Measurements from ENCODE around the gene MBP.
A peak's percentile ranks its signal among the peaks of the same experiment; 100 is the strongest.

The MBP gene

DNA sequence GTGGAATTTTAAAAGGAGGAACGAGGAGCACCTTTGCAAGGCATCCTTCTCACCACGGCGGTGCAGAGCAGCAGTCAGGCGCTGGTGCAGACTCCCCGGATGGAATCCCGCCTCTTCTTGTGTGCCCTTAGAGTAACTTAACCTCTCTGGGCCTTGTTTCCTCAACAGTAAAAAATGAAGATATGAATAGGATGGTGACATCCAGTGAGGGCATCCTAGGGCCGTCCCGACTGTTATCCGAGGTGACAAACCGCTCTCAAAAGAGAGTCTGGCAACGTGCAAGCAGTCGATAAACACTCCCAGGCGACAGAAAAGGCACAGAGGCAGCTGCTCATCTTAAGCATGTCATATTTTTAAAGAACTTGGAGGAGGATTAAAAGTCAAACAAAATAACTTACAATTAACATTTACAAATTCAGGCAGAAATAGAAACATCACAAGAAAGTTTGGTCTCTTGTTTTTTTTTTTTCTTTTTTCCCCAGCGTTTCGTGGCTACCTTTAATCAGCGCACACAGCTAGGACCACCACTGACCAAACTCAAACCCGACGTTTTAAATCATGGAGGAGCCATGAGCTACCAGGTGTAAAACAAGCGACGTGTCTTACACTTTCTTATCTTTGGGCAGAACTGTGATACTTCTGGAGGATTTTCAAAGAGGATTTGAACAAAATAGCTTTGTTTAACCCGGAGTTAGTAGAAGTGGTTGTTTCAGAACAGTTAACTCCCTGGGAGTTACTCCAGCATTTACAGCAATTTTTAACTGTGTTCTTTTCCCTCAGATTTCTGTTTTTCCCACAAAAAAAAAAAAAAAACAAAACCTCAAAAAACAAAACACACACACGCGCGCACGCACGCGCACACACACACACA is 2.1 kb downstream of the MBP start:
- peak overlapping the region; percentile 72 for H3K4me3 ChIP-seq (replicated peaks; ENCODE audit: insufficient read depth, low read length)
- TF ChIP-seq, protein P1, sequence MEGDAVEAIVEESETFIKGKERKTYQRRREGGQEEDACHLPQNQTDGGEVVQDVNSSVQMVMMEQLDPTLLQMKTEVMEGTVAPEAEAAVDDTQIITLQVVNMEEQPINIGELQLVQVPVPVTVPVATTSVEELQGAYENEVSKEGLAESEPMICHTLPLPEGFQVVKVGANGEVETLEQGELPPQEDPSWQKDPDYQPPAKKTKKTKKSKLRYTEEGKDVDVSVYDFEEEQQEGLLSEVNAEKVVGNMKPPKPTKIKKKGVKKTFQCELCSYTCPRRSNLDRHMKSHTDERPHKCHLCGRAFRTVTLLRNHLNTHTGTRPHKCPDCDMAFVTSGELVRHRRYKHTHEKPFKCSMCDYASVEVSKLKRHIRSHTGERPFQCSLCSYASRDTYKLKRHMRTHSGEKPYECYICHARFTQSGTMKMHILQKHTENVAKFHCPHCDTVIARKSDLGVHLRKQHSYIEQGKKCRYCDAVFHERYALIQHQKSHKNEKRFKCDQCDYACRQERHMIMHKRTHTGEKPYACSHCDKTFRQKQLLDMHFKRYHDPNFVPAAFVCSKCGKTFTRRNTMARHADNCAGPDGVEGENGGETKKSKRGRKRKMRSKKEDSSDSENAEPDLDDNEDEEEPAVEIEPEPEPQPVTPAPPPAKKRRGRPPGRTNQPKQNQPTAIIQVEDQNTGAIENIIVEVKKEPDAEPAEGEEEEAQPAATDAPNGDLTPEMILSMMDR (IDR thresholded peaks at IDR 0.05; ENCODE audit: insufficient read depth, low read length) = no peak
- TF ChIP-seq SPI1 (IDR thresholded peaks at IDR 0.05; ENCODE audit: borderline replicate concordance, low read depth) = no peak
- TF ChIP-seq GABPA (IDR thresholded peaks at IDR 0.05; ENCODE audit: low read depth) = no peak
- TF ChIP-seq, protein P2, sequence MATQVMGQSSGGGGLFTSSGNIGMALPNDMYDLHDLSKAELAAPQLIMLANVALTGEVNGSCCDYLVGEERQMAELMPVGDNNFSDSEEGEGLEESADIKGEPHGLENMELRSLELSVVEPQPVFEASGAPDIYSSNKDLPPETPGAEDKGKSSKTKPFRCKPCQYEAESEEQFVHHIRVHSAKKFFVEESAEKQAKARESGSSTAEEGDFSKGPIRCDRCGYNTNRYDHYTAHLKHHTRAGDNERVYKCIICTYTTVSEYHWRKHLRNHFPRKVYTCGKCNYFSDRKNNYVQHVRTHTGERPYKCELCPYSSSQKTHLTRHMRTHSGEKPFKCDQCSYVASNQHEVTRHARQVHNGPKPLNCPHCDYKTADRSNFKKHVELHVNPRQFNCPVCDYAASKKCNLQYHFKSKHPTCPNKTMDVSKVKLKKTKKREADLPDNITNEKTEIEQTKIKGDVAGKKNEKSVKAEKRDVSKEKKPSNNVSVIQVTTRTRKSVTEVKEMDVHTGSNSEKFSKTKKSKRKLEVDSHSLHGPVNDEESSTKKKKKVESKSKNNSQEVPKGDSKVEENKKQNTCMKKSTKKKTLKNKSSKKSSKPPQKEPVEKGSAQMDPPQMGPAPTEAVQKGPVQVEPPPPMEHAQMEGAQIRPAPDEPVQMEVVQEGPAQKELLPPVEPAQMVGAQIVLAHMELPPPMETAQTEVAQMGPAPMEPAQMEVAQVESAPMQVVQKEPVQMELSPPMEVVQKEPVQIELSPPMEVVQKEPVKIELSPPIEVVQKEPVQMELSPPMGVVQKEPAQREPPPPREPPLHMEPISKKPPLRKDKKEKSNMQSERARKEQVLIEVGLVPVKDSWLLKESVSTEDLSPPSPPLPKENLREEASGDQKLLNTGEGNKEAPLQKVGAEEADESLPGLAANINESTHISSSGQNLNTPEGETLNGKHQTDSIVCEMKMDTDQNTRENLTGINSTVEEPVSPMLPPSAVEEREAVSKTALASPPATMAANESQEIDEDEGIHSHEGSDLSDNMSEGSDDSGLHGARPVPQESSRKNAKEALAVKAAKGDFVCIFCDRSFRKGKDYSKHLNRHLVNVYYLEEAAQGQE (IDR thresholded peaks at IDR 0.05; ENCODE audit: insufficient replicate concordance, low read depth) = peak; percentile 27
- peak; percentile 62; the same call in 1 of the 2 replicates for TF ChIP-seq POLR2AphosphoS5 (IDR thresholded peaks at IDR 0.05; ENCODE audit: low read depth)
- peak in 1 of 2 experiments; percentile 72 for DNase-seq (ENCODE audit: low read depth in 1 of 2, low spot score in 1 of 2)
- H3K27ac ChIP-seq (replicated peaks) = peak overlapping the region; percentile 97
- no peaks in the 10 kb centered on the region for H3K27me3 ChIP-seq (ENCODE audit: insufficient read depth, poor library complexity, severe bottlenecking)

DNA sequence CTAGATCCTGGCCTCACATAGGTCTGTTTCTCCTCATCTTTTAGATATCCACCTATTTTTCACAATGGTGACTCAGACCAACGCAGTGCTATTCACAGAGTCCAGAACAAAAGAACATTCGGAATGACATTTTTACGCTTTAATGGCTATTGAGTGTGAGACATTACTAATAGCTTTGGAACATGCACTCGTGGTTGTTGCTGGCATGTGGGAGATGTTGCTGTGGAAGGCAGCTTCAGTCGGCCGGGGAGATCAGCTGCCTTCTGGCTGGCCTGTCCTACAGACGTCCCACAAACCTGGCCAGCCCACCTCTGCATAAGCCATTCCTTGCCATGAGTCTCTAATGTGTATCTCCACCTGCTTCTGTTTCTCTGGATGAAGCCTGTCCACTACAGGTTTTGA is 3.4 kb downstream of the MBP start:
- Histone ChIP-seq H3K27me3 (ENCODE audit: insufficient read depth, poor library complexity, severe bottlenecking) (no peaks in the 10 kb centered on the region), H3K27ac (replicated peaks) (peak overlapping the region; percentile 97), H3K4me3 (replicated peaks; ENCODE audit: insufficient read depth, low read length) (no peak overlapping the region)
- TF ChIP-seq, protein P1 (IDR thresholded peaks at IDR 0.05; ENCODE audit: insufficient read depth, low read length) = no peak
- TF ChIP-seq, protein P2 (IDR thresholded peaks at IDR 0.05; ENCODE audit: insufficient replicate concordance, low read depth) = no peak
- TF ChIP-seq POLR2AphosphoS5 (IDR thresholded peaks at IDR 0.05; ENCODE audit: low read depth) = peak; percentile 76; the same call in 1 of the 2 replicates
- DNase-seq (ENCODE audit: low read depth in 1 of 2, low spot score in 1 of 2) = no peak

DNA sequence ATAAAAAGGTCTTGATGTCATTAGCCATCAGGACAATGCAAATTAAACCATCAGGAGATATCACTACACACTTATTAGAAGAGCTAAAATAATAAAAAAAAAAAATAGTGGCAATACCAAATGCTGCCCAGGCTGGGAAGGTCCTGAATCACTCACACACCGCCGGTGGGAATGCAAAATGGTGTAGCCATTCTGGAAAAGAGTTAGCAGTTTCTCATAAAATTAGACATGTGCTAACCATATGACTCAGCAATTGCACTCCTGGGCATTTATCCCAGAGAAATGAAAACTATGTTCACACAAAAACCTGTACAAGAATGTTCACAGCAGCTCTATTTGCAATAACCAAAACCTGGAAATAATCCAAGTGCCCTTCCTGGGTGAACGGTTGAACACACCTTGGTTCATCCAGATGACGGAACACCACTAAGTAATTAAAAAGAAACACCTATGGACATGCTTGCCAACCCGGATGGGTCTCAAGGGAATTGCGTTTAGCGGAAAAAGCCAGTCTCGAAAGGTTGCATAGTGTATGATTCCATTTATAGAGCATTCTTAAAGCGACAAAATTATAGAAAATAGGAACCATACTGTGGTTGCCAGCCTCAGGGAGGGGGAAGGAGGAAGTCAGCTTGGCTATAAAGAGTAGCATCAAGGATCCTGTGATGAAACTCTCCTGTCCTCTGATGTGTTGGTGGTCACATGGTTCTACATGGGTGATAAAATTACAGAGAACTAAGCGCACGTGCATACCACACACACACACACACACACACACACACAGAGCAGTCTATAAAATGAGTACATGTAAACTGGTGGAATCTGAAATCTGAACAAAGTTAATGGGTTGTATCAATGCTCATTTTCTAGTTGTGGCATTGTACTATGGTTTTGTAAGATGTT is 4.6 kb downstream of the MBP start:
- H3K27me3 ChIP-seq (ENCODE audit: insufficient read depth, poor library complexity, severe bottlenecking) = no peaks in the 10 kb centered on the region
- TF ChIP-seq, protein P2 (IDR thresholded peaks at IDR 0.05; ENCODE audit: insufficient replicate concordance, low read depth) = no peak
- TF ChIP-seq SPI1 (IDR thresholded peaks at IDR 0.05; ENCODE audit: borderline replicate concordance, low read depth) = peak; percentile 94
- peak; percentile 87 for TF ChIP-seq POLR2AphosphoS5 (IDR thresholded peaks at IDR 0.05; ENCODE audit: low read depth)
- peak overlapping the region; percentile 97 for H3K27ac ChIP-seq (replicated peaks)
- peak; percentile 95 to 99 for DNase-seq (ENCODE audit: low read depth in 1 of 2, low spot score in 1 of 2)
- peak overlapping the region; percentile 6 for H3K4me3 ChIP-seq (replicated peaks; ENCODE audit: insufficient read depth, low read length)

Measured in HL-60 (cell line).